NCI-H2196 (cell line): ENCODE measurements around the gene FFAR2.
"Not testable (repeated sequence)": the region's sequence is repeated elsewhere in the genome, so short reads cannot be mapped to it uniquely, and the experiment has no call there.

ENCODE experiments used
- DNase-seq: peaks from one replicate; lab custom pipeline; 2025; ENCODE audit not compliant: unreplicated experiment; lab: John Stamatoyannopoulos, UW

The FFAR2 gene

GRCh38 chr19:35454663-35455062 is 6.6 kb downstream of the FFAR2 start:
- no peak for DNase-seq

GRCh38 chr19:35455616-35456201 is 7.7 kb downstream of the FFAR2 start:
- DNase-seq: no peak

- DNase-seq: no peak
Measured at GRCh38 chr19:35457173-35457572, 9.1 kb downstream of the FFAR2 start.

GRCh38 chr19:35458192-35458591 is 10.1 kb downstream of the FFAR2 start:
- DNase-seq: no peak

- DNase-seq: no peak
Measured at GRCh38 chr19:35458731-35459391, 10.8 kb downstream of the FFAR2 start.

GRCh38 chr19:35459414-35460082 is 11.5 kb downstream of the FFAR2 start:
- DNase-seq: no peak

GRCh38 chr19:35460608-35461007 is 12.6 kb downstream of the FFAR2 start:
- DNase-seq: no peak

- no peak for DNase-seq
Measured at GRCh38 chr19:35461060-35461459, 13.0 kb downstream of the FFAR2 start.

- DNase-seq: not testable (repeated sequence)
Measured at GRCh38 chr19:35461788-35462187, 13.7 kb downstream of the FFAR2 start.

- no peak for DNase-seq
Measured at GRCh38 chr19:35462476-35462953, 14.5 kb downstream of the FFAR2 start.

GRCh38 chr19:35462956-35463355 is 14.9 kb downstream of the FFAR2 start:
- not testable (repeated sequence) for DNase-seq

- no peak for DNase-seq
Measured at GRCh38 chr19:35466259-35466658, 18.2 kb downstream of the FFAR2 start.

GRCh38 chr19:35468637-35469036 is 20.6 kb downstream of the FFAR2 start:
- DNase-seq: peak; percentile 48

- no peak for DNase-seq
Measured at GRCh38 chr19:35470128-35470527, 22.1 kb downstream of the FFAR2 start.

GRCh38 chr19:35471075-35471474 is 23.0 kb downstream of the FFAR2 start:
- DNase-seq: not testable (repeated sequence)

- DNase-seq: no peak
Measured at GRCh38 chr19:35471946-35472345, 23.9 kb downstream of the FFAR2 start.

- DNase-seq: no peak
Measured at GRCh38 chr19:35474104-35474503, 26.0 kb downstream of the FFAR2 start.

GRCh38 chr19:35474594-35474993 is 26.5 kb downstream of the FFAR2 start:
- not testable (repeated sequence) for DNase-seq

- DNase-seq: no peak
Measured at GRCh38 chr19:35476149-35476548, 28.1 kb downstream of the FFAR2 start.

- DNase-seq: no peak
Measured at GRCh38 chr19:35478794-35479677, 31.0 kb downstream of the FFAR2 start.

- DNase-seq: no peak
Measured at GRCh38 chr19:35483089-35483488, 35.0 kb downstream of the FFAR2 start.
